Islet of Langerhans (tissue), 1 donor: ENCODE measurements around the gene ERFL.
A peak's percentile ranks its signal among the peaks of the same experiment; 100 is the strongest.

Experiments used
- FAIRE-seq: peaks from one replicate; lab custom pipeline; 2011; peaks lifted over from hg19 to GRCh38; lab: Jason Lieb, UNC

ERFL gene

DNA sequence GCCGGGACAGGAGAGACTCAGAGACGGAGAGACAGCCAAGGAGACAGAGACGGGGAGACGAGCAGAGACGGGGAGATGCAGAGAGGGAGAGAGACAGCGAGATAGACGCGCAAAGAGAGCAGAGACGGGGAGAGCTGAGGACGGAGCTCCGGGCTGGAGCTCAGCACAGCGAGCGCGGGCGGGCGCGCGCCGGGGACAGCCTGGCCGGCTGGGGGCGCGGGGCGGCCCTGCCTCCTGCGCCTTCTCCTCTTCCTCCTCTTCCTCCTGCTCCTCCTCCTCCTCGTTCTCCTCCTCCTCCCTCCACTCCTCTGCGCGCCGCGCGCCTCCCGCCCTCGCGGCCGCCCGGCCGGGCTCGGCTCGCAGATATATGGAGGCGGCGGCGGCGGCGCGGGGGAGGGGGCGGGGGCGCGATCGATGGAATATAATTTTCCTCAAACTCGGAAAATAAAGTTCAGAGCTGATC lies at the start of gene ERFL:
Gene ERFL (minus strand): TSS at position 229 of the 463 bp plus-strand sequence. CDS start 15,530 bp downstream, outside the sequence.
- FAIRE-seq = no peak

DNA sequence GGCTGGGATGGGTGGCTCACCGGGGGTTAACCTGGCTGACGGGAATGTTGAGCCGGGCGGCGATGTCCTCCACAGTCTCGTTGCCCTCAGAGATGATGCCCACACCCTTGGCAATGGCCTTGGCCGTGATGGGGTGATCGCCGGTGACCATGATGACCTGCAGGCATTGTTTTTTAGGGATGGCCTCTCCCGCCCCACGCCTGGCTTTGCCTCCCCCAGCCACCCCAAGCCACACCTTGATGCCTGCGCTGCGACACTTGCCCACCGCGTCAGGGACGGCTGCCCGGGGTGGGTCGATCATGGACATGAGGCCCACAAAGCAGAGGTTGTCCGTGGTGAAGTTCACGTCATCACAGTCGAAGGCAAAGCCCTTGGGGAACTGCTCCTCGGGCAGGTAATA lies 49.7 kb upstream of the ERFL start:
- no peak for FAIRE-seq

- FAIRE-seq = no peak
Observed at GRCh38 chr19:41974652-41975051, 46.4 kb upstream of the ERFL start.

DNA sequence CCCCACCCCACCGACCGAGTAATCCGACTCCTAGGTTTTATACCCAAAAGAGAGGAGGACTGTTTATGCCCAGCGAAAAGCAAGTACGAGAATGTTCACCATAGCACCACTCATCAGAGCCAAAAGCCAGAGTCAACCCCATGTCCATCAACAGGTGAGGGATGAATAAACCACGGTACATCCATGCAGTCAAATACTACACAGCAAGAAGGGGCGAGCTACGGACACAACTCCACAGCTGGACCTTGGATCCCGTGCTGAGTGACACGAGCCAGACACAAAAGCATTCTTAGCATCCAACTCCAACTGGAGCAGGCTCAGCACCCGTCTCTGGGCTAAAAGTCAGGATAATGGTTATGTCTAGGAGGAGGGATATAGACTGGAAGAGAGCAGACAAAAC lies 43.1 kb upstream of the ERFL start:
- no peak for FAIRE-seq

GRCh38 chr19:41969772-41970458 lies 41.7 kb upstream of the ERFL start:
- FAIRE-seq = no peak

DNA sequence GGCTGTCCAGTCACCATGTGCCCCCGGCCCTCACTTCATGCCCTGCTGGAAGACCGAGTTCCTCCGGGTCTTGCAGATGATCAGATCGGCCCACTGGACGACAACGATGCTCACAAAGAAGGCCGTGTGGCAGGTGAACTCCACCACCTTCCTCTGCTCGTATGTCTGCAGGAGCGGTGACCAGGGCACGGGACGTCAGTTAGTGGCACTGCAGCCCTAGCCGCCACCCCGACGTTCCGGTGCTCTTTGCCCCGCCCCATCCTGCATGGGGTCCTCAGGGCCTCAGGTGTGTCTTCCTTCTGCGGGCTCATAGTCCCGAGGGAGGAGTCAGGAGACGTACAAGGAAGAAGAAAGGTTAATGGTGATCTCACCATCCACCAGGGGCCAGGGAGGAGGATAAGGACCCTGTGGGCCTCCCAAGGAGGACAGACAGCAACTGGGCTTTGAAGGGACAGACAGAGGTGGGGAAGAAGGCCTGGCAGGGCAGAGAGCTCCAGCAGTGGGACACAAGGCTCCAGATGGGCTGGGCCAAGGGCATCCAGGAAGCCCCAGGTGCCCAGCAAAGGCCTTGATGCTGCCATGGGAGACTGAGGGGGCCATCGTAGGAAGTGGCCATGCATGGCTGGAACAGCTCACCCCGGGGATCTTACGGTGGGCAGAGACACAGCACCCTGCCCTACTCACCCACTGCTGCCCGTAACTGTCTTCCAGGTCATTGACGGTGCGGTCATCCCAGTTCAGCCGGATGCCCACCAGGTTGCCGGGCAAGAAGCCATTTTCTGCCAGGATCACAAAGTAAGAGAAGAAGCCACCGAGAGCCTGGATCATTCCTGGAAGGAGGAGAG lies 40.7 kb upstream of the ERFL start:
- FAIRE-seq = no peak

- no peak for FAIRE-seq
Observed at GRCh38 chr19:41967054-41967783, 39.0 kb upstream of the ERFL start.

- no peak for FAIRE-seq
Observed at GRCh38 chr19:41965106-41965505, 36.9 kb upstream of the ERFL start.

GRCh38 chr19:41960973-41961372 lies 32.7 kb upstream of the ERFL start:
- no peak for FAIRE-seq

DNA sequence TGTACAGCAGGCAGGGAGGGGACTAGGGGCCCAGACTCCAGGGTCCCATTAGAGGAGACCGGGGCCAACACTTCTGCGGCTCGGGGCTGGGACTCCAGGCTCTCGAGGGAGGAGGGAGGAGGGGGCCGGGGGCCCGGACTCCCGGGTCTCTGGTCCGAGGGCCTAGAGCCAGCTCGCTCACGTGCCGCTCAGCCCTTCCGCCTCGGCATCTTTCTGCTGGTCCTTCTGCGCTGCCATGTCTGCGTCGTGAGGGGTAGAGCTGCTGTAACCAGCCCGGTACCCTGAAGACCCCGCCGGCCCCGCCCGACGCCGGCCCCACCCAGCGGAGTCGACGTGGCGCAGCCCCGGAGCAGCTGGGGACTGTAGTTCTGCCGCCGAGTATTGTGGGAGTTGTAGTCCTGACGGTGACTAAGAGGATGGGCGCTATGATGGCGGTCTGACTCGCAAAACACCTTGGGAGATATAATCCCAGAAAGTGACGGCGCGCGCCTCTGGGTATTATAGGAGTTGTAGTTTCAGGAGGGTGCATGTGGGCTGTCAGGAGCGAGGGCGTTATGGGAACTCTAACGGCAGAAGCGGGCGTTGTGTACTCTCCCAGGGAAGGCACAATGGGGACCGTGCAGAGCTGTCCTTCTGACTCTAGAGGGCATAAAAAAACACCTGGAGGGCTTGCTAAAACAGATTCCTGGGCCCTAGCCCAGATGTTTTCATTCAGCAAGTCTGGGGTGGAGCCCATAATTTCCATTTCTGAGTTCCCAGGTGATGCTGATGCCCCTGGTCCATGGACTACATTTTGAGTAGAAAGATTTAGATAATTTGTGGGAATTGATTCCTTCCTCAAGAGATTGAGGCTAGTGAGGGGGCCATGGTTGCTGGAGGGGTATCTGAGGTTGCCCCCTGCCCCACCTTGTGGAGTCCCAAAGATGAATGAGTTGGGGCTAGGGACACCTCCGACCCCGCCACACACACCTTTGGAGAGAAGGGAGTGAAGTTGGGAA lies 31.1 kb upstream of the ERFL start, which contains the start of gene RABAC1:
Gene RABAC1 (minus strand): TSS at position 266 of the 998 bp plus-strand sequence. CDS start 29 bp downstream, at position 237.
- no peak for FAIRE-seq

- no peak for FAIRE-seq
Observed at GRCh38 chr19:41958367-41959055, 30.3 kb upstream of the ERFL start.

- FAIRE-seq = peak; percentile 5
Observed at GRCh38 chr19:41957838-41958366, 29.7 kb upstream of the ERFL start.

DNA sequence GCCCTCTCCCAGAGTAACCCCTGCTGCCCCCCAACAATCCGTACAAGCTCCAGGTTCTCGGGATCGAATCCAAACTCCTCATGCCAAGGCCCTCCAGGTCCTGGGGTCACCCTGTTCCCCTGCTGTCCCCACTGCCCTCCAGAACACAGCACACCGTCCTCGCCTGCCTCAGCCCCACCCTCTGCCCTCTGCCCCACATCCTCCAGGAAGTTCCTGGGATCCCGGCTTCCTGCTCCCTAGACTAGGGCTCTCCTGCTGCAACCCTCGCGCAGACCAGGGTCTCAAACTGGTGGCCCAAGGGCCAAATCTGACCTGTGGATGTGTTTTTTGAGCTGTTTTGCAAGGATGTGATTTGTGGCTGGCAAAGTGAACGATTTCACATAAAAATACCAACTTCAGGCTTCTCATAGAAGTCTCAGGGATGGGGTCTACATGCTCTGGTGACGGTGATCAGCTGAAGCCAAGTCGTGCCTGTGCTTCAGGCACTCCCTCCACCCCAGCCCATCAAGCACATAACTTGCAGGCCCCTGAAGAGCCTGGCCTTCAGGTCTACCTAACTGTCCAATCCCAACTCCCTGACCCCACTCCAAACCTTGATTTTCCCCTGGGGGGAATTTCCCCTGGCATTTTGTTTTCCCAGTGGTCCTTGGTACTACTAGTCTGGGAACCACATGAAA lies 29.1 kb upstream of the ERFL start:
- no peak for FAIRE-seq

- FAIRE-seq = no peak
Observed at GRCh38 chr19:41956621-41957020, 28.4 kb upstream of the ERFL start.

GRCh38 chr19:41955521-41955920 lies 27.3 kb upstream of the ERFL start:
- FAIRE-seq = no peak

- FAIRE-seq = no peak
Observed at GRCh38 chr19:41951686-41952172, 23.5 kb upstream of the ERFL start.

DNA sequence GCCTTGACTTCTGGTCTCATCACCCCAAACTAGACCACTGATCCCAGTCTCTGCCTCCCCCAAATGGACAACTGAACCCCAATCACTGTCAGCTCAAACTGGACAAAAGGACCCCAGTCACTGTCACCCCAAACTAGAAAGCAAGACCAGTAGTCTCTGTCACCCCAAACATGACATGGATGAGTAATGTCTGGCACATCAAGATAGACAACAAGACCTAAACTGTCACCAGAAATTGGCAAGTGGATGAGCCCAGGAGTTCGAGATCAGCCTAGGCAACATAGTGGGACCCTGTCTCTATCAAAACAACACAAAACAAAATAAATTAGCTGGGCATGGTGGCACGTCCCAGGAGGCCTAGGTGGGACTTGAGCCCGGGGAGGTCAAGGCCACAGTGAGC lies 18.8 kb upstream of the ERFL start:
- no peak for FAIRE-seq

- FAIRE-seq = no peak
Observed at GRCh38 chr19:41945135-41945766, 17.0 kb upstream of the ERFL start.

GRCh38 chr19:41944336-41944735 lies 16.1 kb upstream of the ERFL start:
- FAIRE-seq = no peak
